Measurements from ENCODE around the gene PPP2R3C.
"Not testable (repeated sequence)": the region's sequence is repeated elsewhere in the genome, so short reads cannot be mapped to it uniquely, and the experiment has no call there.

PPP2R3C gene

GRCh38 chr14:35088514-35088913 is 33.3 kb downstream of the PPP2R3C start:
- no peaks in the 10 kb centered on the region for H3K9me3 ChIP-seq (ENCODE audit: low read depth, low read length)
- H3K4me3 ChIP-seq, result no peak overlapping the region
- H3K9ac ChIP-seq (ENCODE audit: insufficient read length), result no peak overlapping the region
- H3K27ac ChIP-seq, result peak overlapping the region; percentile 17; the same call in 1 of the 2 replicates
- TF ChIP-seq POLR2AphosphoS5 (IDR thresholded peaks at IDR 0.05; ENCODE audit: borderline replicate concordance, low read depth, low read length) (no peak), EZH2 (IDR thresholded peaks at IDR 0.05) (no peak), FOXP2 (optimal IDR thresholded peaks at IDR 0.05; ENCODE audit: control extremely low read depth, extremely low read length, insufficient read depth) (no peak)
- H3K36me3 ChIP-seq (ENCODE audit: insufficient read depth, low read length), result peaks cover 49% of the 10 kb centered on the region
- no peak for DNase-seq (ENCODE audit: low read depth, low spot score)

DNA sequence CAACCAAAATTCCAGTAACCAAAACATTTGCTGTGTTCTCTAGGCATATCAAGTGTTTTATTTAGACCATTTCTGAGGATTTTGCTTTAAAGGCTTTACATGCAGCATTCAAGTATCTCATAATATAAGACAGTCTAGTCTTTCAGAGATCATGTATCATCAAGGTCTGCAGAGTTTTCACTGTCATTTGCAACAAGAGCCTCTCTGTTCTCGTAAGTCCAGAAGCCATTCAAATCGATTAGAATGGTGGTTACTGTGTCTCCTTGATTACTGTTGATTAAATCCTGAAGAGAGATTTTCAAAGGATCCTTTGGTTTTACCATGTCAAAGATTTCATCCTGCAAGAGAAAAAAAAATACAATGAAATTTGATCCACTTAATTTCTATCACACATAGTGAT is 36.3 kb downstream of the PPP2R3C start:
- TF ChIP-seq EZH2 (IDR thresholded peaks at IDR 0.05) (no peak), FOXP2 (optimal IDR thresholded peaks at IDR 0.05; ENCODE audit: control extremely low read depth, extremely low read length, insufficient read depth) (no peak), POLR2AphosphoS5 (IDR thresholded peaks at IDR 0.05; ENCODE audit: borderline replicate concordance, low read depth, low read length) (no peak)
- peaks cover 41% of the 10 kb centered on the region for H3K36me3 ChIP-seq (ENCODE audit: insufficient read depth, low read length)
- DNase-seq (ENCODE audit: low read depth, low spot score), result no peak

DNA sequence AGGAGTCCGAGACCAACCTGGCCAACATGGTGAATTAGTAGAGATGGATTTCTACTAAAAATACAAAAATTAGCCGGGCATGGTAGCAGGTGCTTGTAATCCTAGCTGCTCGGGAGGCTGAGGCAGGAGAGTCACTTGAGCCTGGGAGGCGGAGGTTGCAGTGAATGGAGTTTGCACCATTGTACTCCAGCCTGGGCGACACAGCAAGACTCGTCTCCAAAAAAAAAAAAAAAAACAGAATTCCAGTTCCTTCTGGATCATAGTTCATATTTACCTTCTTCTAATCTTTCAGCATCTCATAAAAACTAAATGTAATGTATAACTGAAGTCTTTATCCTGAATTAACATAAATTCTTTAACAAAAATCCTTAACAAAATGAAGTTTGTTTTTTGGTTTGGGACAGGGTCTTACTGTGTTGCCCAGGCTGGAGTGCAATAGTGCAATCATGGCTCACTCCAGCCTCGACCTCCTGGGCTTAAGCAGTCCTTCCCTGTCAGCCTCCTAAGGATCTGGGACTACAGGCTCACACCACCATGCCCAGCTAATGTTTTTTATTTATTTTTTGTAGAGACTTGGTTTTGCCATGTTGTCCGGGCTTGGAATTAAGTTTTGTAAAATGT is 38.1 kb downstream of the PPP2R3C start:
- Histone ChIP-seq H3K9ac (ENCODE audit: insufficient read length) (no peak overlapping the region), H3K9me3 (ENCODE audit: low read depth, low read length) (no peaks in the 10 kb centered on the region), H3K27ac (no peak overlapping the region), H3K36me3 (ENCODE audit: insufficient read depth, low read length) (peaks cover 36% of the 10 kb centered on the region), H3K4me3 (no peak overlapping the region)
- no peak for DNase-seq (ENCODE audit: low read depth, low spot score)
- no peak for TF ChIP-seq POLR2AphosphoS5 (IDR thresholded peaks at IDR 0.05; ENCODE audit: borderline replicate concordance, low read depth, low read length)
- TF ChIP-seq EZH2 (IDR thresholded peaks at IDR 0.05), result no peak
- TF ChIP-seq FOXP2 (optimal IDR thresholded peaks at IDR 0.05; ENCODE audit: control extremely low read depth, extremely low read length, insufficient read depth), result no peak

More for the DNA sequence above, 36.3 kb downstream of the PPP2R3C start:
- H3K27ac ChIP-seq, result 0 out of 2 replicates have a peak overlapping the region, but pooled peaks have one; percentile 35
- no peaks in the 10 kb centered on the region for H3K9me3 ChIP-seq (ENCODE audit: low read depth, low read length)
- no peak overlapping the region for H3K9ac ChIP-seq (ENCODE audit: insufficient read length)
- no peak overlapping the region for H3K4me3 ChIP-seq

- H3K36me3 ChIP-seq (ENCODE audit: insufficient read depth, low read length), result peaks cover 7% of the 10 kb centered on the region; the same call in 1 of the 2 replicates
- DNase-seq (ENCODE audit: low read depth, low spot score), result no peak
These were observed 42.0 kb downstream of the PPP2R3C start for GRCh38 chr14:35079742-35080141.

GRCh38 chr14:35078082-35078481 is 43.7 kb downstream of the PPP2R3C start:
- DNase-seq (ENCODE audit: low read depth, low spot score), result no peak
- peaks cover 7% of the 10 kb centered on the region; the same call in 1 of the 2 replicates for H3K36me3 ChIP-seq (ENCODE audit: insufficient read depth, low read length)
- no peaks in the 10 kb centered on the region for H3K9me3 ChIP-seq (ENCODE audit: low read depth, low read length)
- TF ChIP-seq FOXP2 (optimal IDR thresholded peaks at IDR 0.05; ENCODE audit: control extremely low read depth, extremely low read length, insufficient read depth) (no peak), POLR2AphosphoS5 (IDR thresholded peaks at IDR 0.05; ENCODE audit: borderline replicate concordance, low read depth, low read length) (no peak), EZH2 (IDR thresholded peaks at IDR 0.05) (no peak)
- H3K9ac ChIP-seq (ENCODE audit: insufficient read length), result no peak overlapping the region
- no peak overlapping the region for H3K4me3 ChIP-seq
- H3K27ac ChIP-seq, result no peak overlapping the region

More at GRCh38 chr14:35079742-35080141, 42.0 kb downstream of the PPP2R3C start:
- no peak overlapping the region for H3K27ac ChIP-seq
- H3K9me3 ChIP-seq (ENCODE audit: low read depth, low read length), result no peaks in the 10 kb centered on the region
- no peak overlapping the region for H3K4me3 ChIP-seq
- no peak for TF ChIP-seq FOXP2 (optimal IDR thresholded peaks at IDR 0.05; ENCODE audit: control extremely low read depth, extremely low read length, insufficient read depth)
- TF ChIP-seq EZH2 (IDR thresholded peaks at IDR 0.05), result no peak
- TF ChIP-seq POLR2AphosphoS5 (IDR thresholded peaks at IDR 0.05; ENCODE audit: borderline replicate concordance, low read depth, low read length), result no peak
- H3K9ac ChIP-seq (ENCODE audit: insufficient read length), result no peak overlapping the region

DNA sequence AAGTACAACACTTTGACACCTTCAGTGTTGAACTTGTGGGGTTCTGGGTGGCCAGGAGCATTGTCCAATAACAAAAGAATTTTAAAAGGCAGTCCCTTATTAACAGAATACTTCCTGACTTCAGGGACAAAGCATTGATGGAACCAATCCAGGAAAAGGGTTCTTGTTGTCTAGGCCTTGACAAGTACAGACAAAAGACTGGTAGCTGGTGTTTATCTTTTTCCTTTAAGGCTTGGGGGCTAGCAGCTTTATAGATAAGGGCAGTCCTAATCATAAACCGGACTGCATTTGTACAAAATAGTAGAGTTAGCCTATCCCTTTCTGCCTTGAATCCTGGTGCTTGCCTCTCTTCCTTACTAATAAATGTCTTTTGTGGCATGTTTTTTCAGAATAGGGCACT is 48.3 kb downstream of the PPP2R3C start:
- H3K4me3 ChIP-seq, result no peak overlapping the region
- DNase-seq (ENCODE audit: low read depth, low spot score), result no peak
- H3K36me3 ChIP-seq (ENCODE audit: insufficient read depth, low read length), result peaks cover 5% of the 10 kb centered on the region; the same call in 1 of the 2 replicates
- TF ChIP-seq EZH2 (IDR thresholded peaks at IDR 0.05) (no peak), FOXP2 (optimal IDR thresholded peaks at IDR 0.05; ENCODE audit: control extremely low read depth, extremely low read length, insufficient read depth) (no peak), POLR2AphosphoS5 (IDR thresholded peaks at IDR 0.05; ENCODE audit: borderline replicate concordance, low read depth, low read length) (no peak)
- H3K27ac ChIP-seq, result no peak overlapping the region
- no peaks in the 10 kb centered on the region for H3K9me3 ChIP-seq (ENCODE audit: low read depth, low read length)
- H3K9ac ChIP-seq (ENCODE audit: insufficient read length), result no peak overlapping the region

GRCh38 chr14:35072226-35072625 is 49.6 kb downstream of the PPP2R3C start:
- no peaks in the 10 kb centered on the region; the same call in 1 of the 2 replicates for H3K9me3 ChIP-seq (ENCODE audit: low read depth, low read length)

DNA sequence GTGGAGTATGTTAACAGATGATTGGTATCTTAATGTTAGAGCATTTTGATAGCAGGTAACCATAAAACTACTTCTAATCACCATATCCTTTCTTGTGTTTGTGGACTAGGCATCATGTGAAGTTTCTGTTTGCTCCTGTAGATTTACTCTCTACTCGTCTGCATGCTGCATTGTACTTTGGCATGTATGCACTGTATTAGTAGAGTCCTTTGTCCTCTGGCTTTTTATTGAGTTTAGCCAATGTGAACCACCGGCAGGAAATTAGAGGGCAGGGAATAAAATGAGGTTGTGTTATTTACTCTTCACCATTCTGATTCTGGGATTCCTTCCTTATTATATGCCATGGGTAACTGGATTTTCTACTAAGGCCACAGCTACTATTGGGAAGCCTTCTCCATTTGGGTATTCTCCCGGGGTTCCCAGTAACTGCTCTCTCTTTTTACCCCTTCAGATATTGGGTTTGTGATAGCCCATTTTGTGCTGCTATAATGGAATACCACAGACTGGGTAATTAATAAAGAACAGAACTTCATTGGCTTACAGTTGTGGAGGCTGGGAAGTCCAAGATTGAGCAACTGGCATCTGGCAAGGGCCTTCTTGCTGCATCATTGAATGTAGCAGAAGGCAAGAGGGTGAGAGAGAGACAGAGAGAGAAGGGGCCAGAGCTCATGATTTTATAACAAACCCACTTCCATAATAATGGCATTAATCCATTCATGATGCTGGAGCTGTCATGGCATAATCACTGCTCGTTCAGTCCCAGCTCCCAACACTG is 53.4 kb downstream of the PPP2R3C start:
- no peaks in the 10 kb centered on the region; the same call in 1 of the 2 replicates for H3K9me3 ChIP-seq (ENCODE audit: low read depth, low read length)
- H3K36me3 ChIP-seq (ENCODE audit: insufficient read depth, low read length), result peaks cover 21% of the 10 kb centered on the region
- DNase-seq (ENCODE audit: low read depth, low spot score), result no peak
- TF ChIP-seq FOXP2 (optimal IDR thresholded peaks at IDR 0.05; ENCODE audit: control extremely low read depth, extremely low read length, insufficient read depth) (no peak), POLR2AphosphoS5 (IDR thresholded peaks at IDR 0.05; ENCODE audit: borderline replicate concordance, low read depth, low read length) (no peak), EZH2 (IDR thresholded peaks at IDR 0.05) (no peak)
- no peak overlapping the region for H3K9ac ChIP-seq (ENCODE audit: insufficient read length)
- no peak overlapping the region for H3K4me3 ChIP-seq
- no peak overlapping the region for H3K27ac ChIP-seq

More at GRCh38 chr14:35072226-35072625, 49.6 kb downstream of the PPP2R3C start:
- Histone ChIP-seq H3K27ac (no peak overlapping the region), H3K9ac (ENCODE audit: insufficient read length) (no peak overlapping the region), H3K36me3 (ENCODE audit: insufficient read depth, low read length) (peaks cover 18% of the 10 kb centered on the region), H3K4me3 (no peak overlapping the region)
- TF ChIP-seq POLR2AphosphoS5 (IDR thresholded peaks at IDR 0.05; ENCODE audit: borderline replicate concordance, low read depth, low read length) (no peak), EZH2 (IDR thresholded peaks at IDR 0.05) (no peak), FOXP2 (optimal IDR thresholded peaks at IDR 0.05; ENCODE audit: control extremely low read depth, extremely low read length, insufficient read depth) (no peak)
- no peak for DNase-seq (ENCODE audit: low read depth, low spot score)

GRCh38 chr14:35065731-35066130 is 56.1 kb downstream of the PPP2R3C start:
- not testable (repeated sequence) for H3K4me3 ChIP-seq; H3K9ac ChIP-seq (ENCODE audit: insufficient read length); DNase-seq (ENCODE audit: low read depth, low spot score); H3K9me3 ChIP-seq (ENCODE audit: low read depth, low read length); H3K27ac ChIP-seq
- H3K36me3 ChIP-seq (ENCODE audit: insufficient read depth, low read length), result peaks cover 21% of the 10 kb centered on the region

- H3K4me3 ChIP-seq; DNase-seq (ENCODE audit: low read depth, low spot score); H3K27ac ChIP-seq; H3K9me3 ChIP-seq (ENCODE audit: low read depth, low read length); H3K9ac ChIP-seq (ENCODE audit: insufficient read length): not testable (repeated sequence)
- peaks cover 11% of the 10 kb centered on the region for H3K36me3 ChIP-seq (ENCODE audit: insufficient read depth, low read length)
These were observed 60.5 kb downstream of the PPP2R3C start for GRCh38 chr14:35061113-35061791.

Data from SK-N-MC (cell line).